GM12874 (cell line): Measurements from ENCODE around the gene POLN.

Source experiments
- CTCF ChIP-seq: IDR thresholded peaks from 2 replicates; pipeline ENCODE4 v1.5.1; 2011; ENCODE audit warnings: low read depth, mild to moderate bottlenecking, control low read depth, low read length, moderate library complexity; ENCODE audit not compliant: insufficient read depth

Gene POLN

GRCh38 chr4:2075987-2076907 is 165.7 kb downstream of the POLN start:
- TF ChIP-seq CTCF: no peak

GRCh38 chr4:2075171-2075986 is 166.5 kb downstream of the POLN start:
- TF ChIP-seq CTCF: no peak

GRCh38 chr4:2074588-2074987 is 167.3 kb downstream of the POLN start:
- TF ChIP-seq CTCF: no peak

GRCh38 chr4:2073808-2074481 is 168.0 kb downstream of the POLN start:
- TF ChIP-seq CTCF: no peak

- TF ChIP-seq CTCF: no peak
Measured at GRCh38 chr4:2072971-2073807, 168.7 kb downstream of the POLN start.

- TF ChIP-seq CTCF: no peak
Measured at GRCh38 chr4:2071912-2072867, 169.7 kb downstream of the POLN start.
